B cell (primary cell): Measurements from ENCODE around the gene GRID1. TPM values are rescaled to one million over a fixed set of nuclear protein-coding genes. Genes with fewer than 3 reads are reported as not detected.

Experiments used
- ATAC-seq: fragments of 200-7000 bp; cut with Tn5 transposase; one replicate; pipeline ENCODE4 v1.10.0; 2021; ENCODE audit warnings: low read depth, mild to moderate bottlenecking, moderate number of reproducible peaks, moderate library complexity
- CTCF ChIA-PET: fragments of 350-600 bp; sonication (Branson Sonifier 250); formaldehyde crosslinking; loops from one replicate; lab custom pipeline; 2021; ENCODE audit warnings: antibody characterized with exemption, inconsistent platforms; lab: Charles Lee
- POLR2A ChIA-PET: fragments of 350-600 bp; sonication (Branson Sonifier 250); formaldehyde crosslinking; loops from one replicate; lab custom pipeline; 2021; ENCODE audit warnings: antibody characterized with exemption; lab: Charles Lee
- DNase-seq: peaks from one replicate; pipeline ENCODE4 v3.0.0; 2013
- H2AFZ ChIP-seq: 2 replicates; pipeline ENCODE4 v1.6.1; 2012; ENCODE audit warnings: mild to moderate bottlenecking, low read depth, low read length; ENCODE audit not compliant: insufficient read depth, poor library complexity, severe bottlenecking
- H3K27ac ChIP-seq, 2 donors: 1 replicate in 1 of 2; 2 replicates in 1 of 2; pipeline ENCODE4 v1.5.1; 2012 to 2013; ENCODE audit warnings: low read length in 2 of 2, mild to moderate bottlenecking in 2 of 2, moderate library complexity in 1 of 2
- H3K27me3 ChIP-seq, 4 experiments: fragments of 200-600 bp in 1 of 4; sonication (generic) in 1 of 4; replicated peaks in 1 of 4; 1 replicate in 2 of 4; 2 replicates in 2 of 4; pipeline versions ENCODE4 v1.6.1 to v1.7.0; 2013 to 2016; ENCODE audit warnings: low read length in 3 of 4, mild to moderate bottlenecking in 2 of 4, mixed read lengths in 1 of 4, moderate library complexity in 1 of 4; ENCODE audit not compliant: insufficient read depth in 4 of 4, control insufficient read depth in 3 of 4; ENCODE audit errors: control extremely low read depth in 1 of 4
- H3K36me3 ChIP-seq, 2 experiments: replicated peaks in 1 of 2; 1 replicate in 1 of 2; 2 replicates in 1 of 2; pipeline versions ENCODE4 v1.6.1 to v1.7.1; 2013; ENCODE audit warnings: low read length in 1 of 2; ENCODE audit not compliant: insufficient read depth in 2 of 2, control insufficient read depth in 1 of 2; ENCODE audit errors: control extremely low read depth in 1 of 2, extremely low read depth in 1 of 2
- H3K4me1 ChIP-seq, 2 donors: fragments of 200-600 bp in 1 of 2; sonication (generic) in 1 of 2; 1 replicate in 1 of 2; 2 replicates in 1 of 2; pipeline versions ENCODE4 v1.5.1 to v1.6.1; 2013 to 2017; ENCODE audit warnings: low read length in 2 of 2; ENCODE audit not compliant: control insufficient read depth in 2 of 2, insufficient read depth in 2 of 2
- H3K4me2 ChIP-seq: replicated peaks from 2 replicates; pipeline ENCODE3; 2012; ENCODE audit warnings: mild to moderate bottlenecking, low read depth, low read length; ENCODE audit not compliant: poor library complexity, severe bottlenecking
- H3K4me3 ChIP-seq, 5 experiments: fragments of 200-600 bp in 1 of 5; sonication (generic) in 1 of 5; 1 replicate in 3 of 5; 2 replicates in 2 of 5; pipeline versions ENCODE4 v1.5.1 to v1.7.0; 2011 to 2016; ENCODE audit warnings: low read length in 4 of 5, mild to moderate bottlenecking in 4 of 5, low read depth in 2 of 5, control low read depth in 1 of 5, moderate library complexity in 1 of 5; ENCODE audit not compliant: insufficient read depth in 1 of 5; ENCODE audit errors: control extremely low read depth in 1 of 5, extremely low read depth in 1 of 5
- H3K79me2 ChIP-seq: fragments of 200-600 bp; sonication (generic); one replicate; pipeline ENCODE4 v1.6.0; 2016; ENCODE audit warnings: low read length; ENCODE audit not compliant: control insufficient read depth, insufficient read depth
- H3K9ac ChIP-seq: fragments of 200-600 bp; sonication (generic); 2 replicates; pipeline ENCODE4 v1.6.1; 2017; ENCODE audit warnings: mild to moderate bottlenecking, low read length, moderate library complexity
- H3K9me3 ChIP-seq, 3 donors: one replicate each; pipeline versions ENCODE4 v1.6.1 to v1.7.1; 2013; ENCODE audit warnings: low read length in 2 of 3; ENCODE audit not compliant: control insufficient read depth in 2 of 3, insufficient read depth in 1 of 3; ENCODE audit errors: control extremely low read depth in 1 of 3
- H4K20me1 ChIP-seq: 2 replicates; pipeline ENCODE4 v1.6.0; 2012; ENCODE audit warnings: mild to moderate bottlenecking, low read length; ENCODE audit not compliant: insufficient read depth, control insufficient read depth, poor library complexity, severe bottlenecking
- H3K27ac Mint-ChIP-seq: one replicate; pipeline ENCODE4 v1.8.0; 2021; ENCODE audit warnings: mixed read lengths
- H3K27me3 Mint-ChIP-seq: one replicate; pipeline ENCODE4 v1.8.0; 2021; ENCODE audit warnings: mixed read lengths
- H3K4me1 Mint-ChIP-seq: one replicate; pipeline ENCODE4 v1.8.0; 2021; ENCODE audit warnings: mixed read lengths
- H3K4me3 Mint-ChIP-seq: one replicate; pipeline ENCODE4 v1.8.0; 2021; ENCODE audit warnings: mixed read lengths
- H3K9me3 Mint-ChIP-seq: one replicate; pipeline ENCODE4 v1.8.0; 2022; ENCODE audit warnings: mixed read lengths; ENCODE audit not compliant: insufficient read depth
- CTCF ChIP-seq: fragments of 200-600 bp; IDR thresholded peaks from one replicate; pipeline ENCODE4 v1.8.0; 2022; ENCODE audit warnings: antibody characterized with exemption, mild to moderate bottlenecking
- EZH2 ChIP-seq: IDR thresholded peaks from 2 replicates; pipeline ENCODE4 v1.6.1; 2012; ENCODE audit warnings: borderline replicate concordance, low read depth, mild to moderate bottlenecking, moderate library complexity, low read length; ENCODE audit not compliant: insufficient read depth, poor library complexity, severe bottlenecking
- WGBS: methylation state at CpG from one replicate; pipeline ENCODE4 v1.1.5; 2013; ENCODE audit warnings: missing lambda C conversion rate; ENCODE audit not compliant: insufficient coverage; 5-methylcytosine and 5-hydroxymethylcytosine counted together
- intact Hi-C: fragments of 100-400 bp; cut with micrococcal nuclease; formaldehyde crosslinking; loops from one replicate; pipeline ENCODE4 v1.10.0; 2022
- polyA plus RNA-seq: library from polyadenylated mRNA; depleted of rRNA; stranded (reverse); fragments of >200 nt; gene quantifications from 2 replicates; pipeline ENCODE4 v1.2.3, GENCODE V29; 2012
- total RNA-seq, 2 donors: library from RNA; stranded (reverse); fragments of 120-200 nt in 1 of 2; gene quantifications; 1 replicate in 1 of 2; 2 replicates in 1 of 2; pipeline versions ENCODE4 v1.2.3 to v1.2.4, GENCODE V29; 2013 to 2022

GRID1 gene
- total and polyA plus RNA-seq, 2 donors (not counting 1 experiment from before 2014, with no cell fraction given) = not detected

- peaks cover 0 to 30% (median 5%) of the 10 kb centered on the region in 3 donors for H3K9me3 ChIP-seq
- H3K79me2 ChIP-seq = no peaks in the 10 kb centered on the region
- TF ChIP-seq EZH2 (no peak), CTCF (no peak)
- Mint-ChIP-seq H3K4me1 (no peaks in the 10 kb centered on the region), H3K9me3 (peaks cover 6% of the 10 kb centered on the region), H3K27ac (no peak overlapping the region), H3K27me3 (no peaks in the 10 kb centered on the region), H3K4me3 (no peak overlapping the region)
- no peak overlapping the region for H3K27ac ChIP-seq
- H3K4me2 ChIP-seq = no peak overlapping the region
- H3K36me3 ChIP-seq = no peaks in the 10 kb centered on the region
- POLR2A ChIA-PET = no interaction called here
- H3K4me1 ChIP-seq = no peaks in the 10 kb centered on the region
- no peak for DNase-seq
- WGBS = 76% methylated on average over 8 of the region's 8 CpGs
- no peak for ATAC-seq
- H4K20me1 ChIP-seq = no peaks in the 10 kb centered on the region
- H2AFZ ChIP-seq = no peak overlapping the region
- no peak overlapping the region for H3K9ac ChIP-seq
- no peaks in the 10 kb centered on the region for H3K27me3 ChIP-seq
- intact Hi-C loops = no loop called here
- no peak overlapping the region for H3K4me3 ChIP-seq
- CTCF ChIA-PET = no interaction called here
Observed at GRCh38 chr10:86246279-86246940, 120.2 kb downstream of the GRID1 start.

GRCh38 chr10:86245015-86245394, 121.6 kb downstream of the GRID1 start:
- H2AFZ ChIP-seq = no peak overlapping the region
- ChIA-PET CTCF (no interaction called here), POLR2A (no interaction called here)
- peaks cover 0 to 27% (median 1%) of the 10 kb centered on the region in 3 donors for H3K9me3 ChIP-seq
- ATAC-seq (no peak), DNase-seq (no peak)
- no peaks in the 10 kb centered on the region for H3K36me3 ChIP-seq
- H3K4me2 ChIP-seq = no peak overlapping the region
- no peaks in the 10 kb centered on the region for H3K79me2 ChIP-seq
- TF ChIP-seq CTCF = no peak
- no peak for TF ChIP-seq EZH2
- WGBS = 92% methylated on average over 4 of the region's 5 CpGs
- H3K27ac ChIP-seq = no peak overlapping the region
- H3K9ac ChIP-seq = no peak overlapping the region
- H3K4me1 ChIP-seq = no peaks in the 10 kb centered on the region
- H3K9me3 Mint-ChIP-seq = peaks cover 3% of the 10 kb centered on the region
- no peak overlapping the region for H3K4me3 Mint-ChIP-seq
- H3K27ac Mint-ChIP-seq = no peak overlapping the region
- intact Hi-C loops = no loop called here
- no peaks in the 10 kb centered on the region for H3K4me1 Mint-ChIP-seq
- H4K20me1 ChIP-seq = no peaks in the 10 kb centered on the region
- no peaks in the 10 kb centered on the region for H3K27me3 ChIP-seq
- no peaks in the 10 kb centered on the region for H3K27me3 Mint-ChIP-seq
- no peak overlapping the region for H3K4me3 ChIP-seq
